Measurements from ENCODE around the gene AVPR2.

DNA sequence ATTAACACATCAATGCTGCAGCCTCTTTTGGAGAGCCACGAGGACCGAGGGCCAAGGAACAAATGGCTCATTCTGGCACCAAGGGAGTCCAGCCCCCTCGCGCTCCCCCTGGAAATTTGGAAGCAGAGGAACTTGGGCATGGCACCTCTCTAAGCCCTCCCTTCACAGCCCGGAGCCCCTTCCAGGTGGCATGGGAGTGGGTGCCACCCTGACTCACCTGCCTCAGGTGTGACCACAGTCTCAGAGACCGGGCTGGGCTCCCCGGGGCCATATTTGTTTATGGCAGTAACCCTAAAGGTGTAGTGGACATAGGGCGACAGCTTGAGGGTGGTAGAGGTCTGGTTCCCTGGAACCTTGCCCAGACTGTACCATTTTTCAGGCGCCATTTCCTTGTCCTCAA, 37.3 kb upstream of the AVPR2 start:
- TF ChIP-seq, protein P1, sequence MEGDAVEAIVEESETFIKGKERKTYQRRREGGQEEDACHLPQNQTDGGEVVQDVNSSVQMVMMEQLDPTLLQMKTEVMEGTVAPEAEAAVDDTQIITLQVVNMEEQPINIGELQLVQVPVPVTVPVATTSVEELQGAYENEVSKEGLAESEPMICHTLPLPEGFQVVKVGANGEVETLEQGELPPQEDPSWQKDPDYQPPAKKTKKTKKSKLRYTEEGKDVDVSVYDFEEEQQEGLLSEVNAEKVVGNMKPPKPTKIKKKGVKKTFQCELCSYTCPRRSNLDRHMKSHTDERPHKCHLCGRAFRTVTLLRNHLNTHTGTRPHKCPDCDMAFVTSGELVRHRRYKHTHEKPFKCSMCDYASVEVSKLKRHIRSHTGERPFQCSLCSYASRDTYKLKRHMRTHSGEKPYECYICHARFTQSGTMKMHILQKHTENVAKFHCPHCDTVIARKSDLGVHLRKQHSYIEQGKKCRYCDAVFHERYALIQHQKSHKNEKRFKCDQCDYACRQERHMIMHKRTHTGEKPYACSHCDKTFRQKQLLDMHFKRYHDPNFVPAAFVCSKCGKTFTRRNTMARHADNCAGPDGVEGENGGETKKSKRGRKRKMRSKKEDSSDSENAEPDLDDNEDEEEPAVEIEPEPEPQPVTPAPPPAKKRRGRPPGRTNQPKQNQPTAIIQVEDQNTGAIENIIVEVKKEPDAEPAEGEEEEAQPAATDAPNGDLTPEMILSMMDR (IDR thresholded peaks at IDR 0.05; ENCODE audit: borderline replicate concordance, extremely low read depth, low read length, poor library complexity, severe bottlenecking), result no peak
- TF ChIP-seq EZH2 (IDR thresholded peaks at IDR 0.05; ENCODE audit: borderline replicate concordance, low read depth, low read length, severe bottlenecking), result no peak

Data from DND-41 (cell line).